HCT116 (cell line): ENCODE measurements around the gene MICALL2. TPM values are rescaled to one million over a fixed set of nuclear protein-coding genes. Genes with fewer than 3 reads are reported as not detected.

Experiments used
- ATAC-seq: fragments of 200-7000 bp; cut with Tn5 transposase; 2 replicates; pipeline ENCODE4 v1.9.1; 2020; ENCODE audit warnings: mild to moderate bottlenecking, moderate library complexity
- BruUV-seq: library from RNA; stranded (reverse); fragments of 400-500 nt; replicated peaks from 2 replicates; lab custom pipeline; 2021; lab: Mats Ljungman, UMichigan
- CTCF ChIA-PET: fragments of 300-600 bp; sonication (Branson Sonifier 250); formaldehyde crosslinking; loops from one replicate; lab custom pipeline; 2021; ENCODE audit warnings: antibody characterized with exemption; lab: Charles Lee
- POLR2A ChIA-PET: fragments of 300-600, 350-600 bp; sonication (Branson Sonifier 250); formaldehyde crosslinking; loops from one replicate; lab custom pipeline; 2021; ENCODE audit warnings: antibody characterized with exemption; lab: Charles Lee
- RAD21 ChIA-PET, 2 experiments: fragments of 300-600 bp; sonication (Branson Sonifier 250); formaldehyde crosslinking; loops; one replicate each; lab custom pipeline; 2023; ENCODE audit warnings: low total read pairs in 2 of 2; ENCODE audit not compliant: uncharacterized antibody in 2 of 2, unreplicated experiment in 2 of 2, low non-redundant PET in 1 of 2; lab: Charles Lee
- DNase-seq: peaks from one replicate; pipeline ENCODE4 v3.0.0-alpha.2; 2010; ENCODE audit warnings: low read depth, low spot score
- H2AFZ ChIP-seq: fragments of 200-600 bp; shearing (Covaris generic), sonication (generic); 2 replicates; pipeline ENCODE4 v1.6.1; 2017; ENCODE audit warnings: low read depth, mixed run types, mixed read lengths, antibody characterized with exemption, low read length; ENCODE audit not compliant: poor library complexity, severe bottlenecking
- H3K27ac ChIP-seq: 2 replicates; pipeline ENCODE4 v1.5.1; 2012; ENCODE audit warnings: low read depth, low read length
- H3K27me3 ChIP-seq: fragments of 200-600 bp; sonication (generic); 2 replicates; pipeline ENCODE4 v1.6.1; 2016; ENCODE audit warnings: mixed run types, low read length, mixed read lengths; ENCODE audit not compliant: insufficient read depth
- H3K36me3 ChIP-seq, 2 experiments: fragments of 200-500 bp in 1 of 2; fragments of 200-600 bp in 1 of 2; sonication (Bioruptor generic) in 1 of 2; sonication (generic) in 1 of 2; 2 replicates each; pipeline versions ENCODE4 v1.5.1 to v1.6.1; 2014 to 2016; ENCODE audit warnings: low read length in 2 of 2, inconsistent platforms in 1 of 2, mixed read lengths in 1 of 2, mixed run types in 1 of 2; ENCODE audit not compliant: insufficient read depth in 2 of 2, control insufficient read depth in 1 of 2
- H3K4me1 ChIP-seq, 2 experiments: fragments of 200-600 bp in 1 of 2; sonication (generic) in 1 of 2; 2 replicates each; pipeline versions ENCODE4 v1.5.1 to v1.6.1; 2012 to 2017; ENCODE audit warnings: low read length in 2 of 2, inconsistent platforms in 1 of 2, mild to moderate bottlenecking in 1 of 2, mixed read lengths in 1 of 2, mixed run types in 1 of 2, moderate library complexity in 1 of 2; ENCODE audit not compliant: insufficient read depth in 2 of 2, control insufficient read depth in 1 of 2
- H3K4me2 ChIP-seq: fragments of 200-600 bp; sonication (generic); 2 replicates; pipeline ENCODE4 v1.6.1; 2017; ENCODE audit warnings: mixed run types, low read length, mixed read lengths
- H3K4me3 ChIP-seq, 2 experiments: fragments of 200-600 bp in 1 of 2; sonication (generic) in 1 of 2; replicated peaks in 1 of 2; 2 replicates each; pipeline ENCODE4 v1.5.1; 2011 to 2016; ENCODE audit warnings: low read length in 2 of 2, control low read depth in 1 of 2, low read depth in 1 of 2, mild to moderate bottlenecking in 1 of 2, mixed read lengths in 1 of 2, mixed run types in 1 of 2
- H3K79me2 ChIP-seq: fragments of 200-600 bp; sonication (generic); 2 replicates; pipeline ENCODE4 v1.6.1; 2017; ENCODE audit warnings: mild to moderate bottlenecking, mixed run types, low read length, moderate library complexity, mixed read lengths; ENCODE audit not compliant: insufficient read depth
- H3K9ac ChIP-seq: fragments of 200-600 bp; sonication (generic); 2 replicates; pipeline ENCODE4 v1.6.1; 2016; ENCODE audit warnings: low read length, mixed read lengths
- H3K9me2 ChIP-seq: fragments of 200-600 bp; sonication (generic), shearing (Covaris generic); 2 replicates; pipeline ENCODE4 v1.6.1; 2017; ENCODE audit warnings: mixed run types, mild to moderate bottlenecking, moderate library complexity; ENCODE audit not compliant: insufficient read depth
- H3K9me3 ChIP-seq, 2 experiments: fragments of 200-500 bp in 1 of 2; fragments of 200-600 bp in 1 of 2; sonication (Bioruptor generic) in 1 of 2; sonication (generic) in 1 of 2; 2 replicates each; pipeline ENCODE4 v1.6.1; 2014 to 2017; ENCODE audit warnings: low read length in 2 of 2, mixed read lengths in 2 of 2, inconsistent platforms in 1 of 2, low read depth in 1 of 2, mild to moderate bottlenecking in 1 of 2, mixed run types in 1 of 2, moderate library complexity in 1 of 2; ENCODE audit not compliant: control insufficient read depth in 1 of 2, insufficient read depth in 1 of 2
- H4K20me1 ChIP-seq: fragments of 200-600 bp; sonication (generic), shearing (Covaris generic); 2 replicates; pipeline ENCODE4 v1.6.1; 2017; ENCODE audit warnings: mixed run types, mild to moderate bottlenecking, moderate library complexity; ENCODE audit not compliant: insufficient read depth
- ATF3 ChIP-seq: IDR thresholded peaks from 2 replicates; pipeline ENCODE4 v1.6.1; 2012
- CBX3 ChIP-seq: IDR thresholded peaks from 2 replicates; pipeline ENCODE4 v1.6.1; 2012; ENCODE audit warnings: low read depth
- ELF1 ChIP-seq: IDR thresholded peaks from 2 replicates; pipeline ENCODE4 v1.6.1; 2012; ENCODE audit warnings: low read depth, borderline replicate concordance
- POLR2A ChIP-seq: IDR thresholded peaks from 2 replicates; pipeline ENCODE4 v1.7.0; 2011; ENCODE audit warnings: borderline replicate concordance; ENCODE audit not compliant: insufficient read depth, insufficient read length; ENCODE audit errors: extremely low read depth
- POLR2AphosphoS5 ChIP-seq: IDR thresholded peaks from 2 replicates; pipeline ENCODE4 v1.6.1; 2011; ENCODE audit warnings: mild to moderate bottlenecking, low read depth, low read length, moderate library complexity
- SRF ChIP-seq: IDR thresholded peaks from 2 replicates; pipeline ENCODE4 v1.6.1; 2012; ENCODE audit warnings: low read depth
- intact Hi-C: fragments of 100-400 bp; cut with micrococcal nuclease; formaldehyde crosslinking; loops from 2 replicates; pipeline ENCODE4 v1.10.0; 2022
- total RNA-seq: library from RNA; stranded (reverse); gene quantifications from one replicate; pipeline ENCODE4 v1.2.1, GENCODE V29; 2021; ENCODE audit not compliant: unreplicated experiment

MICALL2 gene
- total RNA-seq, 1 experiment from 2014 or later, result 60.7 TPM

GRCh38 chr7:1499367-1500029 lies 40.2 kb upstream of the MICALL2 start:
- peaks cover 10% of the 10 kb centered on the region in 2 experiments for H3K4me1 ChIP-seq
- TF ChIP-seq CBX3 (no peak), POLR2AphosphoS5 (no peak), ELF1 (no peak)
- TF ChIP-seq, all 23 proteins: peak for 0
- no peak for DNase-seq
- no peaks in the 10 kb centered on the region for H3K9me3 ChIP-seq
- H2AFZ ChIP-seq, result no peak overlapping the region
- no peak overlapping the region for H3K4me2 ChIP-seq
- ATAC-seq, result no peak
- intact Hi-C loops, result no loop called here
- CTCF ChIA-PET, result no interaction called here
- POLR2A ChIA-PET, result no interaction called here
- no peak overlapping the region for H3K9ac ChIP-seq
- H3K27me3 ChIP-seq, result no peaks in the 10 kb centered on the region
- peaks cover 22 to 26% of the 10 kb centered on the region in 2 experiments; a peak in 3 of 4 replicates for H3K36me3 ChIP-seq
- H3K79me2 ChIP-seq, result peaks cover 38% of the 10 kb centered on the region
- H3K27ac ChIP-seq, result no peak overlapping the region
- no peaks in the 10 kb centered on the region for H3K9me2 ChIP-seq
- no peak overlapping the region for H3K4me3 ChIP-seq
- RAD21 ChIA-PET, result no interaction called here
- no TSS peak for BruUV-seq
- H4K20me1 ChIP-seq, result no peaks in the 10 kb centered on the region

DNA sequence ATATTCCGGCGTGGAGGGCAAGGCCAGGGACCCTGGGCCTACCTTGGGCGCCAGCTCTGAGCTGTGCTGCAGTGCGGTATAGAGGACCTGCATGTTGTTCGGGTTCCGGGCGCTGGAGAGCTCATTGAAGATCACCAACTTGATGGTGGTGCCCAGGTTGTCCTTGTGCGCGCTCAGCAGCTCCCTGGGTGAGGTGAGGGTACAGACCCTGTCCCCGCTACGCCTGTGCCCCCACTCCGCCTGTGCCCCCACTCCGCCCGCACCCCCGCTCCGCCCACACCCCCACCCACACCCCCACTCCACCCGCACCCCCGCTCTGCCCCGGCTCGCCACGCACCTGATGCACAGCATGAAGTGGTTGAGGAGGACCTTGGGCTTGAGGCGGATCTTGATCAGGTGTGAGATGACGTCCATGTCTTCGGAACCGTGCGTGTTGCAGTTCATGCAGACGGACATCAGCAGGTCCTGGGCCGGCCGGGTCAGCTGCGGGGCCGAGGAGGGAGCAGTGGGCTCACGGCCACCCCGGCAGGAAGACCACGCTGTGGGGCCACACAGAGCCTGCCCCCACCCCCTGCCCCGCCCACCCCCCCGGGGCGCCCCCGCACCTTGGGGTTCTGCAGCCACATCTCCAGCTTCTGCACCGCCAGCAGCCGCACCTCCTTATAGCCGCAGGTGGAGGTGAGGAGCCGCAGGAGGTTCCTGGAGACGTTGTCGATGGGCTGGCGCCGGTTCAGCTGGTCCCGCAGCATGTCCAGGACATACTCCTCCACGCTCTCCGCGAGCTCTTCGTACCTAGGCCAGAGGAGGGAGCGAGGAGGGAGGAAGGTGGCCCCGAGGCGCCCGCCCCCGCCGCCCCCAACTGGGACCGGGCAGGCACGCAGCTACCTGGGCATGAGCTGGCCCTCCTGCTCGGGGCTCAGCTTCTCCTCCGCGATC lies 39.4 kb upstream of the MICALL2 start:
- TF ChIP-seq POLR2A, result no peak
- TF ChIP-seq POLR2AphosphoS5, result no peak
- TF ChIP-seq CBX3, result no peak
- TF ChIP-seq ELF1, result no peak
- no peak for TF ChIP-seq SRF
- TF ChIP-seq ATF3, result no peak
- DNase-seq, result no peak
- peaks cover 10% of the 10 kb centered on the region in 2 experiments for H3K4me1 ChIP-seq
- no peak overlapping the region for H3K4me2 ChIP-seq
- no peaks in the 10 kb centered on the region for H3K9me2 ChIP-seq
- BruUV-seq, result no TSS peak
- no peak overlapping the region for H3K27ac ChIP-seq
- no peak overlapping the region for H3K9ac ChIP-seq
- peaks cover 34% of the 10 kb centered on the region for H3K79me2 ChIP-seq
- peaks cover 22 to 28% of the 10 kb centered on the region in 2 experiments; a peak in 3 of 4 replicates for H3K36me3 ChIP-seq
- no peaks in the 10 kb centered on the region for H3K9me3 ChIP-seq
- POLR2A ChIA-PET, result no interaction called here
- no peak overlapping the region for H2AFZ ChIP-seq
- no peaks in the 10 kb centered on the region for H4K20me1 ChIP-seq
- H3K27me3 ChIP-seq, result no peaks in the 10 kb centered on the region
- CTCF ChIA-PET, result no interaction called here
- ATAC-seq, result no peak
- RAD21 ChIA-PET, result no interaction called here
- H3K4me3 ChIP-seq, result no peak overlapping the region
- intact Hi-C loops, result no loop called here
